ENCODE results near the gene LRP5. TPM values are rescaled to one million over a fixed set of nuclear protein-coding genes. Genes with fewer than 3 reads are reported as not detected.

The LRP5 gene
- total and polyA plus RNA-seq, 2 experiments from 2014 or later, result 26.9 to 51.1 TPM

DNA sequence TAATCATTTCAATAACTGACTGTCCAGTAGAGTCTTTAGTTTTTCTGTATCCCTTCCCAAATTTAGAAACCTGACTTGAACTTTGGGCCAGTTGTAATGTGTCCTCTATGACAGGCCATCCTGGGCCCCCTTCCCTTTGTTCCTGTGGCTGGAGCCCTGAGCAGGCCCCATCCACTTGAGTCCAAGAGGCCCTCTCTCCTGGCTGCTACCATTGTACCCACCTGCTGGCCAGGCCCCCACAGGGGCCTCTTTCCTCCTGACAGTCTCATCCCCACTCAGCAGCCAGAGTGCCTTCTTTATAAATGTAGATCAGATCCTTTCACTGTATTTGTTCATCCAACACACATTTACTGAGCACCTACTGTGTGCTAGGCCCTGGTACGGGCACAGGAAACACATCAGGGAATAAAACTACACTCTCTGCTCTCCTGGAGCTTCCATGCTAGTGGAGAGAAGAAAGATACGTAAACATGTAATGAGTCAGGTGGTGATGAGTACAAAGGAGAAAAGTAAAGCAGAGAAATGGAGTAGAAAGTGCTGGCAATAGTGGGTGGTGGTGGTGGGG is 2.7 kb upstream of the LRP5 start:
- H3K27ac ChIP-seq (ENCODE audit: low read depth), result no peak overlapping the region
- H4K20me1 ChIP-seq (replicated peaks; ENCODE audit: insufficient read depth), result no peaks in the 10 kb centered on the region
- H3K4me3 Mint-ChIP-seq, result no peak overlapping the region

DNA sequence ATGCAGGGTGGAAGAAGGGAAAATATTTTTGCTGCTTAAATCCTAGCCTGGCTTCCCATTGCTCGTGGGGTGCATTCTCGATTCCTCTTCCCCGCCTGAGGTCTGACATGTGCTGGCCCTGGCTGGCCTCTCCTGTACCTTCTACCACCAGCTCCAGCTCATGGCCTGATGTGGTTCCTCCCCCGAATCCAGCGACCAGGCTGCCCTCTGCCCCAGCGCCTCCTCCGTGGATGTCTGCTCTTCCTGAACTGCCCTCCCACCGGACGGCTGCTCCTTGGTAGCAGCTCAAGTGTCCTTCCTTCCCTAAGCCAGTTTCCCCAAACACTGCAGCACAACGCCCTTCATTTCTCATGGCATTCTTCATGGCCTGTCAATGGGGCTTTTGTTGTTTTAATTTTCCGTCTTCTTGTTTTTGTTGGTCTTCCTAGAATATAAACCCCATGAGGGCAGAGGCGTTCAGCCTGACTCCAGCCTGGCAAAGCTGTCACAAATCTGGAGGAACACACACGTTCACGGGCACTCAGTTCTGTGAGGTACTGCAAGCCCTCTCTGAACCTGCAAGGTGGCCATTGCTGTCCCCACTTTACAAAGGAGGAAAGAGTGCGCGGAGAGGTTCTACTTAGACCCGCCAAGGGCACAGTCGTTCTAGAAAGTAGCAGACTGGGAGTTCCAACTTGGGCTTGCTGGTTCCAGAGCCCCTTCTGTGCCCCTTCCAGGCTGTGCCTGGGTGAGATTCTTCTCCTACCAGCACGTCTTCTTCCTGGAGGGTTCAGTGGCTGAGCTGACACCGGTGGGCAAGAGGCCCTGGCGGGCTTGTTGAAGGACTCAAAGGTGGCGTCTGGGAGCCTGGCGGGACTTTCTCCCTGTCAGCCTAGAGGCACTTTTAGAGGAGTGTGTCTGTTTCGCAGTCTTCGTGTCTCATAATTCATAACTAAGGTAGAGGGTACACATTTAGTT is 953 bp upstream of the LRP5 start:
- Histone ChIP-seq H3K9me2 (ENCODE audit: insufficient read depth) (no peaks in the 10 kb centered on the region), H3K4me3 (peak overlapping the region; percentile 59), H3K4me1 (ENCODE audit: insufficient read depth) (peaks cover 31% of the 10 kb centered on the region), H3K4me2 (peak overlapping the region; percentile 80), H3K27ac (ENCODE audit: low read depth) (no peak overlapping the region), H3K79me2 (replicated peaks; ENCODE audit: insufficient read depth) (peaks cover 33% of the 10 kb centered on the region), H2AFZ (peak overlapping the region; percentile 56), H3F3A (replicated peaks; ENCODE audit: low read depth) (peaks cover 17% of the 10 kb centered on the region), H4K20me1 (replicated peaks; ENCODE audit: insufficient read depth) (no peaks in the 10 kb centered on the region; the same call in 1 of the 2 replicates), H3K36me3 (ENCODE audit: insufficient read depth) (no peaks in the 10 kb centered on the region), H3K27me3 (ENCODE audit: insufficient read depth) (peaks cover 12% of the 10 kb centered on the region; the same call in 1 of the 2 replicates)
- Mint-ChIP-seq H3K9me3 (peaks cover 4% of the 10 kb centered on the region; the same call in 1 of the 3 replicates), H3K4me3 (peak overlapping the region; percentile 70), H3K27ac (no peak overlapping the region), H3K36me3 (ENCODE audit: low read depth) (peaks cover 6% of the 10 kb centered on the region; the same call in 1 of the 3 replicates), H3K27me3 (ENCODE audit: insufficient read depth, low read depth, poor library complexity) (peaks cover 19% of the 10 kb centered on the region), H3K4me1 (peaks cover 41% of the 10 kb centered on the region)
- DNase-seq (ENCODE audit: low spot score) (peak; percentile 47), ATAC-seq (no peak)
- no peak for TF ChIP-seq NANOG (IDR thresholded peaks at IDR 0.05; ENCODE audit: borderline replicate concordance)
- TF ChIP-seq POLR2AphosphoS5 (IDR thresholded peaks at IDR 0.05; ENCODE audit: low read depth), result no peak
- TF ChIP-seq EZH2 (IDR thresholded peaks at IDR 0.05; ENCODE audit: low read depth, unreplicated experiment), result no peak

More for the DNA sequence above, 2.7 kb upstream of the LRP5 start:
- no peak overlapping the region for H3K4me2 ChIP-seq
- H3K4me1 Mint-ChIP-seq, result peaks cover 28% of the 10 kb centered on the region
- peaks cover 13% of the 10 kb centered on the region for H3K27me3 Mint-ChIP-seq (ENCODE audit: insufficient read depth, low read depth, poor library complexity)
- no peaks in the 10 kb centered on the region for H3K36me3 ChIP-seq (ENCODE audit: insufficient read depth)
- H3K4me3 ChIP-seq, result no peak overlapping the region
- H3K27ac Mint-ChIP-seq, result no peak overlapping the region
- H3K9me2 ChIP-seq (ENCODE audit: insufficient read depth), result no peaks in the 10 kb centered on the region
- no peak for ATAC-seq
- peaks cover 16% of the 10 kb centered on the region for H3K79me2 ChIP-seq (replicated peaks; ENCODE audit: insufficient read depth)
- DNase-seq (ENCODE audit: low spot score), result no peak
- peaks cover 9% of the 10 kb centered on the region for H3F3A ChIP-seq (replicated peaks; ENCODE audit: low read depth)
- TF ChIP-seq POLR2AphosphoS5 (IDR thresholded peaks at IDR 0.05; ENCODE audit: low read depth), result no peak
- no peak for TF ChIP-seq STAT1 (IDR thresholded peaks at IDR 0.05; ENCODE audit: unreplicated experiment)
- no peak for TF ChIP-seq JUNB (IDR thresholded peaks at IDR 0.05; ENCODE audit: unreplicated experiment)
- no peak for TF ChIP-seq ZNF331 (CRISPR knock-in tag; IDR thresholded peaks at IDR 0.05; ENCODE audit: low read depth)
- TF ChIP-seq EZH2 (IDR thresholded peaks at IDR 0.05; ENCODE audit: low read depth, unreplicated experiment), result no peak
- TF ChIP-seq NANOG (IDR thresholded peaks at IDR 0.05; ENCODE audit: borderline replicate concordance), result no peak
- H3K4me1 ChIP-seq (ENCODE audit: insufficient read depth), result peaks cover 18% of the 10 kb centered on the region
- H2AFZ ChIP-seq, result no peak overlapping the region
- peaks cover 6% of the 10 kb centered on the region; the same call in 1 of the 3 replicates for H3K36me3 Mint-ChIP-seq (ENCODE audit: low read depth)
- H3K9me3 Mint-ChIP-seq, result peaks cover 17% of the 10 kb centered on the region
- H3K27me3 ChIP-seq (ENCODE audit: insufficient read depth), result peaks cover 12% of the 10 kb centered on the region; the same call in 1 of the 2 replicates
